T47D (cell line): ENCODE data around the gene ELFN1.

ENCODE experiments used
- DNase-seq, 2 experiments: peaks; one replicate each; pipeline versions ENCODE4 v3.0.0 to v3.0.0-alpha.2; 2011 to 2012; ENCODE audit warnings: low read depth in 1 of 2, low spot score in 1 of 2
- JUND ChIP-seq: IDR thresholded peaks from 2 replicates; pipeline ENCODE4 v1.6.1; 2012; ENCODE audit warnings: low read depth
- in situ Hi-C: cut with HindIII; loops from 2 replicates; pipeline ENCODE4 v1.10.0; 2016; ENCODE audit warnings: low sequenced_read_pairs, low pct_unique_long_range_greater_than_20kb

ELFN1 gene

DNA sequence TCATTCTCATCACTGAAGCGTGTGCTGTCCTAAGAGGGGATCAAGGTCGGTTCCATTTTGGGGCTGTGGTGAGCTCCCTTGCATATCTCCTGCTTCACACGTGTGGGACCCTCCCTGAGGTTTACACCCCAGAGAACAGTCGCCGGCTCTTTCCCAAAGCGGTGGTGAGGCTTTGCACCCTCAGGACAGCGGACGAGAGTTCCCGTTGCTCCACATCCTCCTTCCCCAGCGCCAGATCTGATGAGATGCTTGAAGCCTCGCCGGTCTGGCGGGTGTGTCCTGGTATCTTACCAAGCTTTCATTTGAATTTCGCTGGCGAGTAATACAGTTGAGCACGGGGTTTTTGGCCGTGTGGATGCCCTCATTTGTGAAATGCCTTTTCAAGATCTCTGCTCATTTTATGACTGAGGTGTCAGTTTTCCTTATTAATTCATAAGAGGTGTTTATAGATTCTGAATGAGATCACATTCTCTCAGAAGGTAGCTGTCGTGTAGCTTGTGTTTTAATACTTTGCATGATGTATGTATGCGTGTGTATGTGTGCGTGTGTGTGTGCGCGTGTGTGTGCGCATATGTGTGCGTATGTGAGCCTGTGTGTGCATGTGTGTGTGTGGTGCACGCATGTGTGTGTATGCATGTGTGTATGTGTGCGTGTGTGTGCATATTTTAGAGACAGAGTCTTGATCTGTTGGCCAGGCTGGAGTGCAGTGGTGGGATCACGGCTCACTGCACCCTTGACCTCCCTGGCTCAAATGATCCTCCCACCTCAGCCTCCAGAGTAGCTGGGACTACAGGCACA is 30.7 kb downstream of the ELFN1 start:
- no peak for DNase-seq
- TF ChIP-seq JUND = no peak
- in situ Hi-C loops = no loop called here

GRCh38 chr7:1702652-1703051 is 32.6 kb downstream of the ELFN1 start:
- DNase-seq = no peak
- in situ Hi-C loops = no loop called here
- TF ChIP-seq JUND = no peak

DNA sequence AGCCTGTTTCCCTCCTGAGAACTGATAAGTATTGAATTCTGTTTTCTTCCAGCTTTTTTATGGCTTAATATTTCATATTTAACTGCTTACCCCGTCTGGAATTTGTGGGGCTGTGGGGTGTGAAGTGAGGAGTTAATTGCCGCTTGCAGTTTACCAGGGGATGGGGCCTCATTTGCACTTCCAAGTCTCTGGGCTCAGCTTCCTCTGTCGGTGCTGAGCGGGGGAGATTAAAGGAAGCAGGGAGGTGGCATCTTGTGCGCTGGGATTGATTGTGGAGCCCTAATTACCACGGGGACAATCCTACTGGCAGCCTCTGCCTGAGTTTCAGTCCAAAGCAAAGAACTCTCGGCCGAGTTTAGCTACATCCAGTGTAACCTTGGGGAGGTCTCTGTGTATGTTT is 33.4 kb downstream of the ELFN1 start:
- no peak for TF ChIP-seq JUND
- no peak for DNase-seq

DNA sequence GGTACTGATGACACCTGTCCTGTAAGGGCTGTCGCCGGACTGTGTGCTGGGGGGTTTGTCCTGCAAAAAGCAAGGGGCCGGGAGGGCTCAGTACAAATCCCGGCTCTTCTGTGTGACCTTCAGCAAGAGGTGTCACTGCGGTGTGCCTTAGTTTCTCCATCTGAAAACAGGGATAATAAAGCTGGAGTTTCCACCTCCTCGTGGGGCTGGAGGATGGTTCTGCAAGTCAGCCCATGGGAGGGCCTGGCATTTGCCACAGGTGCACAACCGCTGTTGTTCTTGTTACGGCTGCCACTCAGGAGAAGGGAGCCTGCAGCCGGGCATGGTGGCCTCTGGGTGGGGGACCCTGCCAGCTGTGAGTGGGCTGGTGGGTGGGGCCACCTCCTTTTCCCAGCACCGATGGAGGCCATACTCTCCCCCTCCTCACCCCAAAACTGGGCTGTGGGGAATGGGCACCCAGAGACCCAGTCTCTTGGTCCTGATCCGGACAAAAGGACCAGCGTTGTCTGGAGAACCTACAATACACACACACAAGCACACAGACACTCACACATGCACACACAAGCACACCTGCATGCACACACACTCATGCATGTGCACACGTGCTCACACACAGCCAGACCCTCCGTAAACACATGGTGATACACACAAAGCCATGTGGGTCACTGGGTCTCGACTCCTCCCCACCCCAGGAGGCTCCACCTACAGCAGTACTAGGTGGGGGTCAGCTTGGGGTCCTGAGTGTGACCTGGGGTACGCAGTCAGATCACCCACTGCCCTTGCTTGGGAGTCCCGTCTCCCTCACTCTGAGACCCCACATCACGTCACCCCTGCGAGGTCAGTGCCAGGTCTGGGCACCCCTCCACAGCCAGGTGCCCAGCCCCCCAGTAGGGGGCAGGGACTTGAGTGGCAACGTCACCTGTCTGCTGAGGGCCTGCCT is 34.1 kb downstream of the ELFN1 start:
- in situ Hi-C loops = no loop called here
- TF ChIP-seq JUND = no peak

More for the DNA sequence above, 33.4 kb downstream of the ELFN1 start:
- in situ Hi-C loops = no loop called here

GRCh38 chr7:1704811-1705738 is 35.0 kb downstream of the ELFN1 start:
- TF ChIP-seq JUND = no peak
- no peak for DNase-seq
- in situ Hi-C loops = no loop called here

More for the DNA sequence above, 34.1 kb downstream of the ELFN1 start:
- DNase-seq = no peak

DNA sequence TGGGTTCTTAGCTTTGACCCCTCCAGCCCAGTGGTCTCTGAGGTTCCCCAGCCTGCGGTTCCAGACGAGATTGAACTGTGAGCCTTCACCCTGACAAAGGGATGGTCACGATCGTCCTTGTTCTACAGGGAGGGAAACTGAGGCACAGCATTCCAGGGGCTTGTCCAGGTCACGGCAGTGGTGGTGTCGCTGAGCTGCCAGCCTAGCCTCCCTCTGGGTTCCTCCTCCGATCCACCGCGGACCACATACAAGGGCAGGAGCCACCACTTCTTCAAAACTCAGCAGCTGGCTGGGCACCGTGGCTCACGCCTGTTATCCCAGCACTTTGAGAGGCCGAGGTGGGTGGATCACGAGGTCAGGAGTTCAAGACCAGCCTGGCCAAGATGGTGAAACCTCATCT is 35.8 kb downstream of the ELFN1 start:
- in situ Hi-C loops = no loop called here
- no peak for DNase-seq
- TF ChIP-seq JUND = no peak

DNA sequence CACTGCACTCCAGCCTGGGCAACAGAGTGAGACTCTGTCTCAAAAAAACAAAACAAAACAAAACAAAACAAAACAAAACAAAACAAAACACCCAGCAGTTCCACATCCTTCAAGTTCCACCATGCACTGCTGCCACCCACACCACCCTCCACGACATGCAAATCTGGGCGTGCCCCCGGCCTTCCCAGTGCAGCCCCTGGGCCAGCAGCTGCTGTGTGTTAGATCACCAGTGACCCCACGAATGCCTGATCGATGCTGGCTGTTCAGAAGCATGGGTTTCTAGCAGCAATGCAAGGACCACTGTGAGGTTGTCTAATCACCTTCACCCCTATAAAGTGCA is 36.3 kb downstream of the ELFN1 start:
- no peak for DNase-seq
- no peak for TF ChIP-seq JUND
- in situ Hi-C loops = no loop called here

- in situ Hi-C loops = no loop called here
- DNase-seq = no peak
- TF ChIP-seq JUND = no peak
Measured at GRCh38 chr7:1706721-1707613, 36.9 kb downstream of the ELFN1 start.

- TF ChIP-seq JUND = no peak
- DNase-seq = peak in 1 of 2 experiments; percentile 33
- in situ Hi-C loops = no loop called here
Measured at GRCh38 chr7:1707756-1708595, 37.9 kb downstream of the ELFN1 start.

- in situ Hi-C loops = no loop called here
- no peak for DNase-seq
- TF ChIP-seq JUND = no peak
Measured at GRCh38 chr7:1708596-1709251, 38.6 kb downstream of the ELFN1 start.
